Vagina (tissue), 2 donors: Measurements from ENCODE around the gene TMPRSS11D. TPM values are rescaled to one million over a fixed set of nuclear protein-coding genes. Genes with fewer than 3 reads are reported as not detected.
A peak's percentile ranks its signal among the peaks of the same experiment; 100 is the strongest.

Experiments used
- DNase-seq, 2 donors: peaks; one replicate each; pipeline ENCODE4 v3.0.0-alpha.2; 2017; ENCODE audit errors: extremely low spot score in 2 of 2
- H3K27ac ChIP-seq: fragments of 200-600 bp; sonication (generic); one replicate; pipeline ENCODE4 v1.5.1; 2019
- H3K27me3 ChIP-seq: fragments of 200-600 bp; sonication (generic); one replicate; pipeline ENCODE4 v1.5.1; 2019
- H3K36me3 ChIP-seq, 2 donors: fragments of 200-600 bp; sonication (generic); one replicate each; pipeline ENCODE4 v1.5.1; 2017 to 2019
- H3K4me1 ChIP-seq: fragments of 200-600 bp; sonication (generic); one replicate; pipeline ENCODE4 v1.5.1; 2019
- H3K4me3 ChIP-seq, 2 donors: fragments of 200-600 bp; sonication (generic); 1 replicate in 1 of 2; 2 replicates in 1 of 2; pipeline ENCODE4 v1.5.1; 2016 to 2019
- H3K9me3 ChIP-seq: fragments of 200-600 bp; sonication (generic); one replicate; pipeline ENCODE4 v1.5.1; 2019
- POLR2A ChIP-seq, 2 donors: fragments of 450-650 bp; IDR thresholded peaks; one replicate each; pipeline ENCODE4 v1.6.1; 2017; ENCODE audit warnings: antibody characterized with exemption in 2 of 2, mild to moderate bottlenecking in 2 of 2, moderate library complexity in 2 of 2
- POLR2AphosphoS5 ChIP-seq, 2 donors: sonication (generic); formaldehyde crosslinking; IDR thresholded peaks; one replicate each; pipeline ENCODE4 v1.9.0; 2017; ENCODE audit warnings: antibody characterized with exemption in 2 of 2, mild to moderate bottlenecking in 2 of 2, low read depth in 1 of 2; ENCODE audit not compliant: insufficient read depth in 1 of 2
- intact Hi-C: fragments of 100-400 bp; cut with DNase I; formaldehyde crosslinking; loops from one replicate; pipeline ENCODE4 v1.15.1; 2023
- total RNA-seq: library from RNA; depleted of rRNA; stranded (reverse); fragments of >200 nt; gene quantifications from one replicate; pipeline ENCODE4 v1.2.3, GENCODE V29; 2016
- TF ChIP-seq, protein P1 (sequence below), 3 experiments: fragments of 450-650 bp in 2 of 3; fragments of 200-600 bp in 1 of 3; sonication (generic) in 1 of 3; IDR thresholded peaks; one replicate each; pipeline ENCODE4 v1.5.1; 2017 to 2019; ENCODE audit warnings: antibody characterized with exemption in 3 of 3, mild to moderate bottlenecking in 2 of 3, moderate library complexity in 2 of 3

TMPRSS11D gene
- total RNA-seq, 1 donor from 2014 or later = 72.4 TPM

DNA sequence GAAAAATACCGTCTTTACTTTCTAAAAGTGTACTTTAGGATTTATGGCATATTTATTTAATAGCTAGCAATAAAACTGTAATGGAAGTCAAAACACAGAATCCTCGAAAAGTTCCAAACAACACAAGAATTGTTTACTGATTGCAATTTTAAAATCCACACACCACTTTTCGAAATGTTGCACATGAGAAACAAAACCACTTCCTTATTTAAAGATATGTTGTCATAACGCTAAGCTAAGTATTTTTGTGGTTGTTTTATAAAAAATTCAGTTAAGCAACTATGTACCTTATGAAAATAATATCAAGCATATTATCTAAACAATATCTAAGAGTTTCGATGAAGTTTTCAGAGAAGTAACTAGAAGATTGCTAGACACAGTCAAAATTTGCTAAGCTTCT is 344 bp downstream of the TMPRSS11D start:
- TF ChIP-seq POLR2A (IDR thresholded peaks at IDR 0.05) (no peak), POLR2AphosphoS5 (IDR thresholded peaks at IDR 0.05; ENCODE audit: insufficient read depth in 1 of 2, low read depth in 1 of 2) (no peak)
- TF ChIP-seq, protein P1, sequence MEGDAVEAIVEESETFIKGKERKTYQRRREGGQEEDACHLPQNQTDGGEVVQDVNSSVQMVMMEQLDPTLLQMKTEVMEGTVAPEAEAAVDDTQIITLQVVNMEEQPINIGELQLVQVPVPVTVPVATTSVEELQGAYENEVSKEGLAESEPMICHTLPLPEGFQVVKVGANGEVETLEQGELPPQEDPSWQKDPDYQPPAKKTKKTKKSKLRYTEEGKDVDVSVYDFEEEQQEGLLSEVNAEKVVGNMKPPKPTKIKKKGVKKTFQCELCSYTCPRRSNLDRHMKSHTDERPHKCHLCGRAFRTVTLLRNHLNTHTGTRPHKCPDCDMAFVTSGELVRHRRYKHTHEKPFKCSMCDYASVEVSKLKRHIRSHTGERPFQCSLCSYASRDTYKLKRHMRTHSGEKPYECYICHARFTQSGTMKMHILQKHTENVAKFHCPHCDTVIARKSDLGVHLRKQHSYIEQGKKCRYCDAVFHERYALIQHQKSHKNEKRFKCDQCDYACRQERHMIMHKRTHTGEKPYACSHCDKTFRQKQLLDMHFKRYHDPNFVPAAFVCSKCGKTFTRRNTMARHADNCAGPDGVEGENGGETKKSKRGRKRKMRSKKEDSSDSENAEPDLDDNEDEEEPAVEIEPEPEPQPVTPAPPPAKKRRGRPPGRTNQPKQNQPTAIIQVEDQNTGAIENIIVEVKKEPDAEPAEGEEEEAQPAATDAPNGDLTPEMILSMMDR (IDR thresholded peaks at IDR 0.05) = no peak
- Histone ChIP-seq H3K27ac (no peak overlapping the region), H3K9me3 (no peaks in the 10 kb centered on the region), H3K36me3 (no peaks in the 10 kb centered on the region), H3K4me1 (no peaks in the 10 kb centered on the region), H3K27me3 (no peaks in the 10 kb centered on the region), H3K4me3 (peak overlapping the region in 1 of 2 donors; percentile 26)
- DNase-seq = no peak
- intact Hi-C loops = no loop called here

DNA sequence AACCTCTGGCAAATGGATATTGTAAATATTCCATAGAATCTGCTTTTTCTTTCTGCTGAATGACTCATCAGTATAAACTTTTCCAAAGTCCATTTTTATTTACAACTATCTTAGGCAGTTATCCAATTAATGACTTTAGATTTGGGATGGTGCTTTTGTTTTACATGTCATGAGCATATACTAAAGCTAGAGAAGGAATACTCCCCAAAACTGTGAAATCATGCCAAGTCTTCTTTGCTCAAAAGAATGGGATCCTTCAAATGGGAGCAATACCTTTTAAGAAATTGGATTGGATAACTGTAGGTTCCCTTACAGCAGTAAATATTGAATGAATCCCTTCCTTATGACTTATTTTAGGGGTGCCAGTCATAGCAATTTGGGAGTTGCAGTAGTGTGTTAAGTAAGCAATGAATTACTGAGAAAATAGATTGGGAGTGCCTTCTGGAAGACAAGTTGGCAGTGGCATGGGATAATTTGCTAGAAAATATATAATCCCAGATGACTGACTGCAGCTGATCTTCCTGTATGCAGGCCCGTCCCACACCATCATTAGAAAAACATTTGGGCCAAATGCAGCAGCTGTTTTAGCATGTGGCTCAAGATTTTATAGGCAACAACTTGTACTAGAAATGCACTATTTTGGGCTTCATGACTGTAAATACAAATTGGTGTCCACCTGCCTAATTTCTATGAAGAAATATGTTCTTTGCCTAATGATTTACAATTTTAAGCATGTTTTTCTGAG is 2.8 kb downstream of the TMPRSS11D start:
- TF ChIP-seq, protein P1 (IDR thresholded peaks at IDR 0.05) = no peak
- TF ChIP-seq POLR2AphosphoS5 (IDR thresholded peaks at IDR 0.05; ENCODE audit: insufficient read depth in 1 of 2, low read depth in 1 of 2) (no peak), POLR2A (IDR thresholded peaks at IDR 0.05) (no peak)
- Histone ChIP-seq H3K27me3 (no peaks in the 10 kb centered on the region), H3K36me3 (no peaks in the 10 kb centered on the region), H3K4me3 (peak overlapping the region in 1 of 2 donors; percentile 26), H3K27ac (no peak overlapping the region), H3K4me1 (no peaks in the 10 kb centered on the region), H3K9me3 (no peaks in the 10 kb centered on the region)
- no peak for DNase-seq
- intact Hi-C loops = no loop called here

DNA sequence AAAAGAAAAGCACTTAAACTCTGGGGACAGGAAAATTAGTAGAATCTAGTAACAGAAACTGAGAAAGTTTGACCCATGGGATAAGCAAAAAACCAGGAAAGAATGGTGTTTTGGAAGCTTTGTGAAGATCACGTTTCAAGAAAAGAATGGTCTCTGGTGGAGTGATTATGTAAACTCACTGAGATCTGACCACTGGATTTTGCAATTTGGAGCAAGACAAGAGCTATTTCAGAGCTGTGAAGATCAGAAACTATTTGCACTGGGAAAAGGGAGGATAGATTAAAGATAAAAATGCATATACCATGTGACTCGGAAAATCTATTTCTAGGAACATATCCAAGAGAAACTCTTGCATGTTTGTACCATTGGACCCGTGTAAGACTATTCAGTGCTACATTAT is 4.3 kb downstream of the TMPRSS11D start:
- Histone ChIP-seq H3K9me3 (no peaks in the 10 kb centered on the region), H3K27ac (no peak overlapping the region), H3K4me1 (no peaks in the 10 kb centered on the region), H3K36me3 (no peaks in the 10 kb centered on the region), H3K27me3 (no peaks in the 10 kb centered on the region), H3K4me3 (no peak overlapping the region)
- TF ChIP-seq, protein P1 (IDR thresholded peaks at IDR 0.05) = no peak
- TF ChIP-seq POLR2AphosphoS5 (IDR thresholded peaks at IDR 0.05; ENCODE audit: insufficient read depth in 1 of 2, low read depth in 1 of 2) = no peak
- no peak for TF ChIP-seq POLR2A (IDR thresholded peaks at IDR 0.05)
- intact Hi-C loops = no loop called here
- DNase-seq = no peak

DNA sequence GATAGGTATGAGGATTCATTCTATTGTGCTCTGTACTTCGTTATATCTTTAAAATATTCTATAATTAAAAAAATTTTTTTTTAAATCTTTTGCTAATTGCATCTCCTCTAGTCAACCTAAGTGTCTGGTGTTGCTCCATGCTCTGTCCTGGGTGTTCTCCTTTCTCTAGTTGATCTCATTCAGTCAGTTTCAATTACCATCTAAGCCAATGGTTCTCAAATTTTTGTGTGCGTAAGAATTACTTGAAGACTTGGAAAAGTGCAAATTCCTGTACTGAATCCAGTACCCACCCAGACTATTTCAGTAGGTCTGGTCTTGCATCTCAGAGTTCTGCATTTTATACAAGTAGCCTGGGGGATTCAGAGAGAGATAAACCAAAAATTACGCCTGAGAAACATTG is 6.7 kb downstream of the TMPRSS11D start:
- DNase-seq = no peak
- no peaks in the 10 kb centered on the region for H3K27me3 ChIP-seq
- intact Hi-C loops = no loop called here
- no peak overlapping the region for H3K4me3 ChIP-seq
- no peaks in the 10 kb centered on the region for H3K36me3 ChIP-seq
- H3K4me1 ChIP-seq = no peaks in the 10 kb centered on the region
- H3K27ac ChIP-seq = no peak overlapping the region
- TF ChIP-seq, protein P1 (IDR thresholded peaks at IDR 0.05) = no peak
- TF ChIP-seq POLR2AphosphoS5 (IDR thresholded peaks at IDR 0.05; ENCODE audit: insufficient read depth in 1 of 2, low read depth in 1 of 2) (no peak), POLR2A (IDR thresholded peaks at IDR 0.05) (no peak)
- no peaks in the 10 kb centered on the region for H3K9me3 ChIP-seq

DNA sequence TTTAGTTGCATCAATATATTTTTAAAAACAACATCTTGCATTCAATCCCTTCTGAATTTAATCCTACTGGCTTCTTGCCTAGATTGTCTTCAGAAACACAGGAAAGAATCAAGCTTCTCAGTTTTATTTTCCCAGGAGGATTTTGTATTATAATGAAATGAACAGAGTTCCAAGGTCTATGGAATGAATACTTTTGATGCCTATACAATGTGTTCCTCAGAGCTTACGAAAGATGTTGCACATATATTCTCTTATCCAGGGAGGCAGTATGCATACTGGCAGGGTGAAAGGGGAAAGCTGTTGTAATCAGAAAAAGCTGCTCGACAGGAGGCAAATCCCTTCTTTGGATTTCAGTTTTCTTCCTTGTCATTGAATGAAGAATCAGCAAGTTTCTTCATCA is 8.8 kb downstream of the TMPRSS11D start:
- H3K27me3 ChIP-seq = no peaks in the 10 kb centered on the region
- no peak overlapping the region for H3K4me3 ChIP-seq
- H3K27ac ChIP-seq = no peak overlapping the region
- no peaks in the 10 kb centered on the region for H3K9me3 ChIP-seq
- TF ChIP-seq, protein P1 (IDR thresholded peaks at IDR 0.05) = no peak
- TF ChIP-seq POLR2AphosphoS5 (IDR thresholded peaks at IDR 0.05; ENCODE audit: insufficient read depth in 1 of 2, low read depth in 1 of 2) = no peak
- no peak for TF ChIP-seq POLR2A (IDR thresholded peaks at IDR 0.05)
- intact Hi-C loops = no loop called here
- H3K36me3 ChIP-seq = no peaks in the 10 kb centered on the region
- no peak for DNase-seq
- H3K4me1 ChIP-seq = no peaks in the 10 kb centered on the region
